Transverse colon (tissue), 4 donors: Measurements from ENCODE around the gene STOX1. TPM values are rescaled to one million over a fixed set of nuclear protein-coding genes. Genes with fewer than 3 reads are reported as not detected.
"Not testable (repeated sequence)": the region's sequence is repeated elsewhere in the genome, so short reads cannot be mapped to it uniquely, and the experiment has no call there.

ENCODE experiments used
- DNase-seq: peaks from one replicate; pipeline ENCODE4 v3.0.0-alpha.2; 2019
- H3K27ac ChIP-seq, 4 donors: fragments of 200-600 bp; sonication (generic); 2 replicates each; pipeline ENCODE4 v1.5.1; 2016 to 2018; ENCODE audit warnings: inconsistent platforms in 4 of 4
- H3K27me3 ChIP-seq: fragments of 200-600 bp; sonication (generic); 2 replicates; pipeline ENCODE4 v1.5.1; 2017; ENCODE audit warnings: inconsistent platforms
- H3K36me3 ChIP-seq, 4 donors: fragments of 200-600 bp; sonication (generic); 2 replicates each; pipeline ENCODE4 v1.5.1; 2017 to 2019; ENCODE audit warnings: inconsistent platforms in 4 of 4
- H3K4me1 ChIP-seq, 4 donors: fragments of 200-600 bp; sonication (generic); 2 replicates each; pipeline ENCODE4 v1.5.1; 2017 to 2020; ENCODE audit warnings: inconsistent platforms in 4 of 4
- H3K4me3 ChIP-seq, 4 donors: fragments of 200-600 bp; sonication (generic); 1 replicate in 1 of 4; 2 replicates in 3 of 4; pipeline versions ENCODE4 v1.5.1 to v1.6.1; 2017 to 2019; ENCODE audit warnings: inconsistent platforms in 4 of 4
- H3K9me3 ChIP-seq, 2 donors: fragments of 200-600 bp; sonication (generic); 2 replicates each; pipeline ENCODE4 v1.5.1; 2017 to 2019; ENCODE audit warnings: inconsistent platforms in 2 of 2
- CTCF ChIP-seq, 5 experiments: fragments of 200-600 bp in 3 of 5; fragments of 450-650 bp in 2 of 5; sonication (generic) in 3 of 5; IDR thresholded peaks; 1 replicate in 2 of 5; 2 replicates in 3 of 5; pipeline ENCODE4 v1.5.1; 2016 to 2017; ENCODE audit warnings: antibody characterized with exemption in 5 of 5, inconsistent platforms in 3 of 5, mild to moderate bottlenecking in 2 of 5, moderate library complexity in 1 of 5
- EP300 ChIP-seq: sonication (generic); formaldehyde crosslinking; IDR thresholded peaks from one replicate; pipeline ENCODE4 v1.6.1; 2017; ENCODE audit warnings: antibody characterized with exemption, low read depth
- POLR2A ChIP-seq: fragments of 450-650 bp; IDR thresholded peaks from one replicate; pipeline ENCODE4 v1.6.1; 2016; ENCODE audit warnings: antibody characterized with exemption, mild to moderate bottlenecking, moderate library complexity
- POLR2AphosphoS5 ChIP-seq, 3 donors: sonication (generic); formaldehyde crosslinking; IDR thresholded peaks; one replicate each; pipeline ENCODE4 v1.6.1; 2016; ENCODE audit warnings: antibody characterized with exemption in 3 of 3
- WGBS, 2 donors: methylation state at CpG; one replicate each; pipeline ENCODE4 v1.1.5; 2018; ENCODE audit warnings: low coverage in 1 of 2; 5-methylcytosine and 5-hydroxymethylcytosine counted together
- in situ Hi-C, 4 donors: fragments of 200-750 bp; cut with MboI; loops; one replicate each; pipeline versions ENCODE4 v1.15.0 to v1.15.1; 2017; ENCODE audit warnings: low sequenced_read_pairs in 3 of 4, low pct_ligation_motif_present in 1 of 4, low pct_unique_long_range_greater_than_20kb in 1 of 4
- intact Hi-C: fragments of 100-400 bp; cut with DNase I; formaldehyde crosslinking; loops from one replicate; pipeline ENCODE4 v1.15.1; 2023; ENCODE audit warnings: low total_unique reads
- total RNA-seq, 4 donors: library from RNA; depleted of rRNA; stranded (reverse); fragments of >200 nt; gene quantifications; one replicate each; pipeline ENCODE4 v1.1.0, GENCODE V29; 2016

The STOX1 gene
- total RNA-seq, 4 donors from 2014 or later, result 0.40 to 2.0 (median 1.4) TPM

GRCh38 chr10:68813559-68813958 is 13.8 kb upstream of the STOX1 start:
- no peaks in the 10 kb centered on the region for H3K27me3 ChIP-seq
- no peak for TF ChIP-seq POLR2AphosphoS5 (IDR thresholded peaks at IDR 0.05)
- no peak for TF ChIP-seq EP300
- TF ChIP-seq CTCF (IDR thresholded peaks at IDR 0.05), result no peak
- TF ChIP-seq POLR2A, result no peak
- DNase-seq, result no peak
- H3K36me3 ChIP-seq, result no peaks in the 10 kb centered on the region
- H3K4me1 ChIP-seq, result no peaks in the 10 kb centered on the region
- no peak overlapping the region for H3K4me3 ChIP-seq
- H3K27ac ChIP-seq, result no peak overlapping the region
- intact Hi-C loops, result no loop called here
- no peaks in the 10 kb centered on the region for H3K9me3 ChIP-seq
- in situ Hi-C loops, result no loop called here

GRCh38 chr10:68816796-68817412 is 10.4 kb upstream of the STOX1 start:
- intact Hi-C loops, result no loop called here
- no peaks in the 10 kb centered on the region for H3K4me1 ChIP-seq
- no peaks in the 10 kb centered on the region for H3K36me3 ChIP-seq
- in situ Hi-C loops, result no loop called here
- TF ChIP-seq POLR2A, result no peak
- TF ChIP-seq POLR2AphosphoS5 (IDR thresholded peaks at IDR 0.05), result no peak
- no peak for TF ChIP-seq EP300
- no peak for TF ChIP-seq CTCF (IDR thresholded peaks at IDR 0.05)
- no peak for DNase-seq
- H3K27me3 ChIP-seq, result no peaks in the 10 kb centered on the region
- no peak overlapping the region for H3K4me3 ChIP-seq
- WGBS, 2 donors, result 13 to 73% methylated on average over 1 to 4 of the region's 4 CpGs
- no peak overlapping the region for H3K27ac ChIP-seq
- no peaks in the 10 kb centered on the region for H3K9me3 ChIP-seq

- H3K4me3 ChIP-seq, H3K36me3 ChIP-seq, H3K27me3 ChIP-seq, DNase-seq, H3K9me3 ChIP-seq, H3K4me1 ChIP-seq, in situ Hi-C loops, H3K27ac ChIP-seq: not testable (repeated sequence)
- WGBS, 2 donors, result 93% methylated on average over 1 of the region's 1 CpG; no CpG with 5 or more reads in 1 of the 2 donors
- intact Hi-C loops, result loop anchor here (10.0 kb wide), 1 partner anchor 74 kb away; no protein-coding TSS in a partner anchor
Observed at GRCh38 chr10:68820359-68820758, 7.0 kb upstream of the STOX1 start.

- H3K36me3 ChIP-seq, in situ Hi-C loops, H3K4me1 ChIP-seq, H3K4me3 ChIP-seq, DNase-seq, H3K27ac ChIP-seq, H3K9me3 ChIP-seq, H3K27me3 ChIP-seq: not testable (repeated sequence)
- WGBS, 2 donors, result 85% methylated on average over 2 of the region's 2 CpGs; no CpG with 5 or more reads in 1 of the 2 donors
- intact Hi-C loops, result loop anchor here (10.0 kb wide), 1 partner anchor 72 kb away; no protein-coding TSS in a partner anchor
Observed at GRCh38 chr10:68822626-68823025, 4.7 kb upstream of the STOX1 start.

- H3K27me3 ChIP-seq, H3K9me3 ChIP-seq, DNase-seq, H3K36me3 ChIP-seq, in situ Hi-C loops: not testable (repeated sequence)
- no CpG with 5 or more reads among the region's 58 CpGs for WGBS, 2 donors
- H3K27ac ChIP-seq, result peak overlapping the region; percentile 39 to 75 (median 64)
- intact Hi-C loops, result loop anchor here (10.0 kb wide), 1 partner anchor 67 kb away; no protein-coding TSS in a partner anchor
- H3K4me3 ChIP-seq, result peak overlapping the region in 3 of 4 donors; percentile 51 to 61 (median 57)
- H3K4me1 ChIP-seq, result peaks cover 0 to 12% (median 8%) of the 10 kb centered on the region in 4 donors
Observed at GRCh38 chr10:68827592-68827959, 245 bp downstream of the STOX1 start.

GRCh38 chr10:68828083-68828601 is 811 bp downstream of the STOX1 start:
- in situ Hi-C loops, result not testable (repeated sequence)

More at GRCh38 chr10:68828083-68828601, 811 bp downstream of the STOX1 start:
- H3K27me3 ChIP-seq, H3K36me3 ChIP-seq, H3K9me3 ChIP-seq: not testable (repeated sequence)
- intact Hi-C loops, result loop anchor here (10.0 kb wide), 1 partner anchor 67 kb away; no protein-coding TSS in a partner anchor
- peak overlapping the region; percentile 30 to 53 (median 52) for H3K4me3 ChIP-seq
- 1% methylated on average over 33 of the region's 59 CpGs; no CpG with 5 or more reads in 1 of the 2 donors for WGBS, 2 donors
- H3K27ac ChIP-seq, result peak overlapping the region in 1 of 4 donors; percentile 41
- H3K4me1 ChIP-seq, result peaks cover 0 to 12% (median 8%) of the 10 kb centered on the region in 4 donors
- DNase-seq, result peak; percentile 13
